Dermis lymphatic vessel endothelial cell (primary cell): ENCODE results near the gene TGM1. TPM values are rescaled to one million over a fixed set of nuclear protein-coding genes. Genes with fewer than 3 reads are reported as not detected.

Experiments used
- total RNA-seq: library from RNA; depleted of rRNA; stranded (reverse); fragments of >200 nt; gene quantifications from 2 replicates; pipeline ENCODE4 v1.2.1, GENCODE V29; 2014

The TGM1 gene
- total RNA-seq, 1 donor from 2014 or later: 0.22 TPM

Other genes starting within 250 kb of the TGM1 start
- gene CARMIL3, start 211.2 kb downstream of the TGM1 start, total RNA-seq: under 0.01 TPM in 1 of 2 replicates, not detected in the other
- not detected in 2 replicates for gene CPNE6, start 191.6 kb downstream of the TGM1 start, total RNA-seq
- gene PCK2, start 168.9 kb downstream of the TGM1 start, total RNA-seq: 6.7 and 9.0 TPM in 2 replicates
- 65.9 and 89.1 TPM in 2 replicates for gene DCAF11, start 148.4 kb downstream of the TGM1 start, total RNA-seq
- 0.69 and 2.2 TPM in 2 replicates for gene NRL, start 148.2 kb downstream of the TGM1 start, total RNA-seq
- 0.34 and 0.76 TPM in 2 replicates for gene FITM1, start 132.5 kb downstream of the TGM1 start, total RNA-seq
- gene PSME1, start 127.0 kb downstream of the TGM1 start, total RNA-seq: 142 and 144 TPM in 2 replicates
- 15.4 and 15.8 TPM in 2 replicates for gene EMC9, start 121.6 kb downstream of the TGM1 start, total RNA-seq
- 109 and 142 TPM in 2 replicates for gene PSME2, start 116.6 kb downstream of the TGM1 start, total RNA-seq
- 22.1 and 24.0 TPM in 2 replicates for gene RNF31, start 115.7 kb downstream of the TGM1 start, total RNA-seq
- 43.9 and 55.4 TPM in 2 replicates for gene IRF9, start 101.9 kb downstream of the TGM1 start, total RNA-seq
- gene REC8, start 91.1 kb downstream of the TGM1 start, total RNA-seq: 0.87 and 1.3 TPM in 2 replicates
- 19.3 and 31.5 TPM in 2 replicates for gene IPO4, start 74.4 kb downstream of the TGM1 start, total RNA-seq
- 39.6 and 58.0 TPM in 2 replicates for gene TM9SF1, start 67.7 kb downstream of the TGM1 start, total RNA-seq
- not detected in 2 replicates for gene TSSK4, start 57.5 kb downstream of the TGM1 start, total RNA-seq
- 23.7 and 27.1 TPM in 2 replicates for gene CHMP4A, start 49.7 kb downstream of the TGM1 start, total RNA-seq
- gene MDP1, start 47.1 kb downstream of the TGM1 start, total RNA-seq: 11.3 and 13.1 TPM in 2 replicates
- 186 and 243 TPM in 2 replicates for gene NEDD8, start 30.8 kb downstream of the TGM1 start, total RNA-seq
- gene GMPR2, start 30.2 kb downstream of the TGM1 start, total RNA-seq: 80.6 and 106 TPM in 2 replicates
- 45.1 and 70.4 TPM in 2 replicates for gene TINF2, start 20.6 kb downstream of the TGM1 start, total RNA-seq
- gene RABGGTA, start 8.4 kb upstream of the TGM1 start, total RNA-seq: 10.7 and 12.2 TPM in 2 replicates
- 5.8 and 16.0 TPM in 2 replicates for gene DHRS1, start 36.6 kb upstream of the TGM1 start, total RNA-seq
- gene NOP9, start 36.7 kb upstream of the TGM1 start, total RNA-seq: 20.8 and 21.0 TPM in 2 replicates
- gene CIDEB, start 44.8 kb upstream of the TGM1 start, total RNA-seq: 1.2 TPM in 2 replicates
- gene LTB4R2, start 47.0 kb upstream of the TGM1 start, total RNA-seq: 2.3 and 3.1 TPM in 2 replicates
- gene LTB4R, start 48.3 kb upstream of the TGM1 start, total RNA-seq: 1.6 and 1.7 TPM in 2 replicates
- gene ADCY4, start 71.9 kb upstream of the TGM1 start, total RNA-seq: 51.0 and 57.6 TPM in 2 replicates
- 2.1 and 2.2 TPM in 2 replicates for gene RIPK3, start 76.8 kb upstream of the TGM1 start, total RNA-seq
- 0.34 and 0.65 TPM in 2 replicates for gene NFATC4, start 105.0 kb upstream of the TGM1 start, total RNA-seq
- 3.1 and 3.9 TPM in 2 replicates for gene NYNRIN, start 135.8 kb upstream of the TGM1 start, total RNA-seq
- gene CBLN3, start 166.5 kb upstream of the TGM1 start, total RNA-seq: 0.26 and 0.33 TPM in 2 replicates
- gene KHNYN, start 166.8 kb upstream of the TGM1 start, total RNA-seq: 43.3 and 49.2 TPM in 2 replicates
- gene SDR39U1, start 179.6 kb upstream of the TGM1 start, total RNA-seq: 7.4 TPM in 2 replicates
- gene CMA1, start 245.1 kb upstream of the TGM1 start, total RNA-seq: not detected in 2 replicates